ENCODE data around the gene DUS1L. TPM values are rescaled to one million over a fixed set of nuclear protein-coding genes. Genes with fewer than 3 reads are reported as not detected.

DUS1L gene
- total and polyA plus RNA-seq, 5 donors = 51.3 to 82.1 (median 60.0) TPM

DNA sequence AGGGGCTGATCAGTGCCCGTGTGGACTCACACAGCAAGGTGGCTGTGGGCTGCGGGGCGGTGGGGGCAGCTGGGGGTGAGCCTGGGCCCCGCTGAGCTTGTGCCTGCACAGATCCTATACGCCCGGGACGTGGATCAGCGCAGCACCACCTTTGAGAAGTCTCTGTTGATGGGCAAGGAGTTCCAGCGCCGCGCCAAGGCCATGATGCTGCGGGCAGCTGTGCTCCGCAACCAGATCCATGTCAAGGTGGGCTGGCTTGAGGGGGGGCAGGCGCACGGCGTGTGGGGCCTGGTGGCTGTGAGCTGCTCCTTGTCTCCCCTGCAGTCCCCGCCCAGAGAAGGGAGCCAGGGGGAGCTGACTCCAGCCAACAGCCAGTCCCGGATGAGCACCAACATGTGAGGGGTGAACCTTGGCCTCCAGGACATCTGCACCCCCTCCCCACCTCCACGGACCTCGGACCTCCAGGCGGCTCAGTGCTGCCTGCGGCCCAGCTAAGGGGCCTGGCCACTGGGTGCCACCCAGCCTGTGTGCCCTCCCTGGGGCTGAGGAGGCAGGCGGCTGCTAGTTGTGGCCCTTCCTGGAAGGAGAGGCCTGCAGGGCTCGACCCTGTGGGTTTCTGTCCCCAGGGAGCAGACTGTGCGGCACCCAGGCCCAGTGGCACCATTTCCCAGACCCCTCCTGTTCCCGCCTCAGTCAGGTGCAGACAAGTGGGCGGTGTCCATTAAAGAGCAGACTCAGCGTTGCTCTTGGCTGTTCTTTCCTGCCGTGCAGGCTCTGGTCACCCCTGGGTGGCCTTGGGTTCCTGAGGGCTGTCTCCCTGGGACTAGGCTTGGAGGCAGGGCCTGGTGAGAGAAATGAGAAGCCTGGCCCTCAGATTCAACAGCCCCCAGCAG, 8.6 kb downstream of the DUS1L start:
- Histone ChIP-seq H3K27ac (ENCODE audit: low read length) (no peak overlapping the region), H3K9me3 (ENCODE audit: control insufficient read depth, low read length) (no peaks in the 10 kb centered on the region), H3K27me3 (ENCODE audit: control insufficient read depth, insufficient read depth) (no peaks in the 10 kb centered on the region), H3K4me1 (ENCODE audit: control insufficient read depth, insufficient read depth, low read length) (peaks cover 7% of the 10 kb centered on the region), H3K4me3 (ENCODE audit: low read length) (no peak overlapping the region)
- ATAC-seq (no peak), DNase-seq (peak in 1 of 3 donors; percentile 54)
- 82% methylated on average over 29 of the region's 29 CpGs for WGBS
- intact Hi-C loops (cut with DNase I) = no loop called here

GRCh38 chr17:82055965-82056728, 9.5 kb downstream of the DUS1L start:
- Histone ChIP-seq H3K27me3 (ENCODE audit: control insufficient read depth, insufficient read depth) (no peaks in the 10 kb centered on the region), H3K4me3 (ENCODE audit: low read length) (no peak overlapping the region), H3K9me3 (ENCODE audit: control insufficient read depth, low read length) (no peaks in the 10 kb centered on the region), H3K27ac (ENCODE audit: low read length) (no peak overlapping the region), H3K4me1 (ENCODE audit: control insufficient read depth, insufficient read depth, low read length) (peaks cover 7% of the 10 kb centered on the region)
- DNase-seq = peak in 1 of 3 donors; percentile 44
- 89% methylated on average over 28 of the region's 28 CpGs for WGBS
- intact Hi-C loops (cut with DNase I) = no loop called here
- ATAC-seq = no peak

DNA sequence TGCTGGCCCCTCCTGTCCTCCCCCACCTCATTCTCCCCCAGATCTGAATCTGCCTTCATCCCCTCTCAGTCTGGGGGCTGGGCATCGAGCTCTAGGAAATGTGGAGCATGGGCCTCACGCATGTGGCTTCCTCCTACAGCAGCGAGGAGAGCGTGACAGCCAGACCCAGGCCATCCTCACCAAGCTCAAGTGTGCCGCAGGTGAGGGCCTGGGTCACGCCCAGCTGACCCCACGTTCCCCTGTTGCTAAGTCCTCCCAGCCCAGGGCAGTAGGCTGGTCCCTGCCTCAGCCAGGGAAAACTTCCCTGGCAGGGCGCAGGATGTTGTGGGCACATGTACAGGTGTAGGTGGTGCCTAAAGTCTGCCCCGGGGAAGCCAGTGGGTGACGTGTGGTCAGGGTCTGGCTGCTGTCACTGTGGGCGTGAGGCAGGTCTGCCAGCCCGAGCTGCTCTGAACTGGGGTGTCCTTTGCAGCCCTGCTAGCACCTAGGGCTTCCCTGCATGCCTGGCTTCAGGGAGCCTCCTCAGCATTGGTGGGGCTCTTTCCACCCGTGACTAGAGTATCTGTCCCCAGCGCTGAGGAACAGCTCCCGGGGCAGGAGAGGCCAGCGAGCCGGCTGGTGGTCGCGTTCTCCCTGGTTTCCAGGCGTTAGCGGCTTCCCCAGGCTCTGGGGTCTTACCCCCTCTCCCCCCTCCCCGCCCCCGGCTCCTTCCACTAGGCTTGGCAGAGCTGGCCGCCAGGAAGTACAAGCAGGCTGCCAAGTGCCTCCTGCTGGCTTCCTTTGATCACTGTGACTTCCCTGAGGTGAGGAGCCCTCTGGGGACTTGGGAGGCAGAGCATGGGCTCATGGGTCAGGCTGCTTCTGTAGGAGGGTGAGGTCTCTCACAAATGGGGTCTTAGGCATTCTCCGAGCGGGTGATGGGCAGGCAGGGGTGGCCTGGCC, 10.3 kb downstream of the DUS1L start:
- H3K27ac ChIP-seq (ENCODE audit: low read length) = no peak overlapping the region
- H3K9me3 ChIP-seq (ENCODE audit: control insufficient read depth, low read length) = no peaks in the 10 kb centered on the region
- no peak overlapping the region for H3K4me3 ChIP-seq (ENCODE audit: low read length)
- intact Hi-C loops (cut with DNase I) = no loop called here
- 81% methylated on average over 26 of the region's 26 CpGs for whole genome bisulfite sequencing
- no peaks in the 10 kb centered on the region for H3K27me3 ChIP-seq (ENCODE audit: control insufficient read depth, insufficient read depth)
- no peak for ATAC-seq
- DNase-seq = peak in 1 of 3 donors; percentile 58
- peaks cover 7% of the 10 kb centered on the region for H3K4me1 ChIP-seq (ENCODE audit: control insufficient read depth, insufficient read depth, low read length)

- peak in 1 of 3 donors; percentile 59 for DNase-seq
- intact Hi-C loops (cut with DNase I) = no loop called here
- H3K27ac ChIP-seq (ENCODE audit: low read length) = no peak overlapping the region
- peaks cover 7% of the 10 kb centered on the region for H3K4me1 ChIP-seq (ENCODE audit: control insufficient read depth, insufficient read depth, low read length)
- H3K9me3 ChIP-seq (ENCODE audit: control insufficient read depth, low read length) = no peaks in the 10 kb centered on the region
- ATAC-seq = no peak
- no peaks in the 10 kb centered on the region for H3K27me3 ChIP-seq (ENCODE audit: control insufficient read depth, insufficient read depth)
- 89% methylated on average over 38 of the region's 38 CpGs for WGBS
- H3K4me3 ChIP-seq (ENCODE audit: low read length) = no peak overlapping the region
Observed at GRCh38 chr17:82054351-82055022, 11.1 kb downstream of the DUS1L start.

DNA sequence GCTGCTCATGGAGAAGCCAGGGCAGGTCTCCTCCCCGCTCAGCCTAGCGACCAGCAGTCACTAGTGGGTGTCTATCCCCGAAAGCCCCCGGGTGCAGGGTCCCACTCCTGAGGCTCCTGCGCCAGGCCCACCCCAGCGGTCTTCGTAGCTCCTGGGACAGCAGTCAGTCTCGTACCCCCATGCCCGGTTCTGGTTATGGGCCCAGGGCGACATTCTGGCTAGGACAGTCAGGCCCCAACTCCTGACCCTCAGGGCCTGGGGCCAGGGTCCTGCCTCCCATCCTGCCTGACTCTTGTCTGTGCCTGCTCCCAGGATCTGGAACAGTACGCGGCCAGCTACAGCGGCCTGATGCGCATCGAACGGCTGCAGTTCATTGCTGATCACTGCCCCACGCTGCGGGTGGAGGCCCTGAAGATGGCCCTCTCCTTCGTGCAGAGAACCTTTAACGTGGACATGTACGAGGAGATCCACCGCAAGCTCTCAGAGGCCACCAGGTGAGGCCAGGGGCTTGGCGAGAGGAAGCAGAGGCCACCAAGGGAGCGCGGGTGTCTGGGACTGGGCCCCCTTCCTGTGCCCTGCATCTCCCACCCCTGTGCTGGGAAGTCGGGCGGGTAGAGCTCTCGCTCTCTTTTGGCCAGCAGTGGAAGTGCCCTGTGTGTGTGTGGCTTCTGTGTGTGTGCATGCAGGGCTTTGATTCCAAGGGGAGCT, 11.9 kb downstream of the DUS1L start:
- Histone ChIP-seq H3K4me3 (ENCODE audit: low read length) (no peak overlapping the region), H3K27ac (ENCODE audit: low read length) (no peak overlapping the region), H3K9me3 (ENCODE audit: control insufficient read depth, low read length) (no peaks in the 10 kb centered on the region), H3K27me3 (ENCODE audit: control insufficient read depth, insufficient read depth) (no peaks in the 10 kb centered on the region), H3K4me1 (ENCODE audit: control insufficient read depth, insufficient read depth, low read length) (peaks cover 7% of the 10 kb centered on the region)
- no peak for ATAC-seq
- intact Hi-C loops (cut with DNase I) = no loop called here
- DNase-seq = peak in 1 of 3 donors; percentile 52
- WGBS = 94% methylated on average over 28 of the region's 28 CpGs

- peak in 1 of 3 donors; percentile 34 for DNase-seq
- 87% methylated on average over 19 of the region's 19 CpGs for WGBS
- H3K4me1 ChIP-seq (ENCODE audit: control insufficient read depth, insufficient read depth, low read length) = peaks cover 7% of the 10 kb centered on the region
Observed at GRCh38 chr17:82053130-82053529, 12.5 kb downstream of the DUS1L start.

DNA sequence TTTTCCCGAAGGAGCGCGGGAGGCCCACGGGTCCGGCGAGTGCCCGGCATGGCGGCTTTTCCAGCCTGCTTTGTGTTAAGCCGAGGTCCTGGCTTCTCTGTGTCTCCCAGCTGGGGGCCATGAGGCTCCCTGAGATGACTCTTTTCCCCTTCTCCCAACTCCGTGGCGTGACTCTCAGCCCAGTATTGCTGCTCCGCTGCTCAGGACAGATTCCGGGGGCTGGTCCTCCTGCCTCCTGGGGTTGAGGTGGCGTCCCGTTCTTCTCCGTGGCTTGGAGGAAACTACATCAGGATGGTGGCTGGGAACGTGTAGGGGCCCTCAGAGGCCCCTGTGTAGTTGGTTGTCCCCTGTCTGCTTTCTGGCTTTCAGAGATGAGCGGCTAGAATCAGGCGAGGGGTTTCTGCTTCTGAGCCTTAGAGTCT, 13.0 kb downstream of the DUS1L start:
- intact Hi-C loops (cut with DNase I) = no loop called here
- ATAC-seq (no peak), DNase-seq (no peak)
- Histone ChIP-seq H3K27me3 (ENCODE audit: control insufficient read depth, insufficient read depth) (no peaks in the 10 kb centered on the region), H3K4me3 (ENCODE audit: low read length) (peak overlapping the region; percentile 93), H3K27ac (ENCODE audit: low read length) (no peak overlapping the region), H3K9me3 (ENCODE audit: control insufficient read depth, low read length) (no peaks in the 10 kb centered on the region), H3K4me1 (ENCODE audit: control insufficient read depth, insufficient read depth, low read length) (peaks cover 7% of the 10 kb centered on the region)
- 24% methylated on average over 19 of the region's 19 CpGs for WGBS

More at GRCh38 chr17:82053130-82053529, 12.5 kb downstream of the DUS1L start:
- Histone ChIP-seq H3K27ac (ENCODE audit: low read length) (no peak overlapping the region), H3K4me3 (ENCODE audit: low read length) (no peak overlapping the region), H3K9me3 (ENCODE audit: control insufficient read depth, low read length) (no peaks in the 10 kb centered on the region), H3K27me3 (ENCODE audit: control insufficient read depth, insufficient read depth) (no peaks in the 10 kb centered on the region)
- no peak for ATAC-seq
- intact Hi-C loops (cut with DNase I) = no loop called here

- DNase-seq = peak; percentile 76 to 94 (median 91)
- WGBS = under 1% methylated on average over 94 of the region's 94 CpGs
- ATAC-seq = peak; percentile 53 to 56
- no peaks in the 10 kb centered on the region for H3K27me3 ChIP-seq (ENCODE audit: control insufficient read depth, insufficient read depth)
- H3K27ac ChIP-seq (ENCODE audit: low read length) = no peak within 1 kb of the TSS
- H3K4me3 ChIP-seq (ENCODE audit: low read length) = peak within 1 kb of the TSS; percentile 93
- peaks cover 7% of the 10 kb centered on the region for H3K4me1 ChIP-seq (ENCODE audit: control insufficient read depth, insufficient read depth, low read length)
- intact Hi-C loops (cut with DNase I) = no loop called here
- no peaks in the 10 kb centered on the region for H3K9me3 ChIP-seq (ENCODE audit: control insufficient read depth, low read length)
Observed at GRCh38 chr17:82051776-82052637, 13.6 kb downstream of the DUS1L start, which contains the start of the genes GPS1 and RFNG. Gene GPS1 (plus strand): TSS chr17:82051898. CDS start chr17:82051932, 34 bp downstream. Gene RFNG (minus strand): TSS chr17:82051811. CDS start chr17:82051766, 45 bp downstream.

All from right cardiac atrium (tissue), 5 donors.